ENCODE measurements around the gene PLCB3. TPM values are rescaled to one million over a fixed set of nuclear protein-coding genes. Genes with fewer than 3 reads are reported as not detected.

Gene PLCB3
- total RNA-seq, 2 donors from 2014 or later: 86.9 to 108 TPM

- peaks cover 23% of the 10 kb centered on the region for H3K4me1 ChIP-seq
- no peaks in the 10 kb centered on the region for H3K9me3 ChIP-seq
- no peak for DNase-seq
- intact Hi-C loops (cut with DNase I): no loop called here
- no peak for TF ChIP-seq CTCF (IDR thresholded peaks at IDR 0.05)
- no peak overlapping the region for H3K4me3 ChIP-seq
- H3K27me3 ChIP-seq: peaks cover 78% of the 10 kb centered on the region
- no peaks in the 10 kb centered on the region for H3K36me3 ChIP-seq
- no peak overlapping the region for H3K9ac ChIP-seq (ENCODE audit: low read depth in 2 of 2, low read length in 2 of 2)
- no peak overlapping the region for H3K27ac ChIP-seq
These were observed 44.9 kb downstream of the PLCB3 start for GRCh38 chr11:64296236-64296635.

- Histone ChIP-seq H3K36me3 (no peaks in the 10 kb centered on the region), H3K4me3 (no peak overlapping the region), H3K27ac (no peak overlapping the region), H3K9me3 (no peaks in the 10 kb centered on the region), H3K27me3 (peaks cover 70% of the 10 kb centered on the region), H3K4me1 (peaks cover 22% of the 10 kb centered on the region), H3K9ac (ENCODE audit: low read depth in 2 of 2, low read length in 2 of 2) (peak overlapping the region in 1 of 2 donors; percentile 55)
- no peak for TF ChIP-seq CTCF (IDR thresholded peaks at IDR 0.05)
- intact Hi-C loops (cut with DNase I): no loop called here
- no peak for DNase-seq
These were observed 45.7 kb downstream of the PLCB3 start for GRCh38 chr11:64296830-64297698.

GRCh38 chr11:64297699-64298358 lies 46.5 kb downstream of the PLCB3 start:
- Histone ChIP-seq H3K9me3 (no peaks in the 10 kb centered on the region), H3K4me1 (peaks cover 19% of the 10 kb centered on the region)
- intact Hi-C loops (cut with DNase I): no loop called here

DNA sequence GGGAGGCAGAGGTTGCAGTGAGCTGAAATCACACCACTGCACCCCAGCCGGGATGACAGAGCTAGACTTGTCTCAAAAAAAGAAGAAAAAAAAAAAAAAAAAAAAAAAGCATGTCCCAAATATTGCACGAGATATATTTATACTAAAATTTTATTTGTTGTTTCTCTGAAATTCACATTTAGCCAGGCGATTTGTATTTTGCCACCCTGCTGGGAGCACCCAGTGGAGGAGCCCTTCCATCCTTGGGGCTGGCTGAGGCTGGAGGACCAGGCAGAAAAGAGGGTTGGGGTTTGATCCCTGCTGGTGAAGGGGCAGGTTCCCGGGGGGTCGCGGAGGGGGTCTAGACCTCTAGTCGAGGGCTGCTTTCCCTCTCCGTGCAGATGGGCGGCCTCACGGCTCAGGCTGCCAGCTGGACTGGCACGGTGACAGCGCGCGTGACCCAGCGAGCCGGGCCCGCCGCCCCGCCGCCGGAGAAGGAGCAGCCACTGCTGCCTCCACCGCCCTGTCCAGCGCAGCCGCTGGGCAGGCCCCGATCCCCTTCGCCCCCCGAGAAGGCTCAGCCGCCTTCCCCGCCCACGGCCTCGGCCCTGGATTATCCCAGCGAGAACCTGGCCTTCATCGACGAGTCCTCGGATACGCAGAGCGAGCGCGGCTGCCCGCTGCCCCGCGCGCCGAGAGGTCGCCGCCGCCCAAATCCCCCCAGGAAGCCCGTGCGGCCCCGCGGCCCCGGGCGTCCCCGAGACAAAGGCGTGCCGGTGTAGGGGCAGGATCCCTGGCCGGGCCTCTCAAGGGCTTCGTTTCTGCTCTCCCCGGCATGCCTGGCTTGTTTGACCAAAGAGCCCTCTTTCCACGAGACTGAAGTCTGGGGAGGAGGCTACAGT lies 47.9 kb downstream of the PLCB3 start:
- Histone ChIP-seq H3K27me3 (peaks cover 55% of the 10 kb centered on the region), H3K4me3 (peak overlapping the region; percentile 27), H3K4me1 (peaks cover 19% of the 10 kb centered on the region), H3K27ac (no peak overlapping the region), H3K9me3 (no peaks in the 10 kb centered on the region), H3K9ac (ENCODE audit: low read depth in 2 of 2, low read length in 2 of 2) (no peak overlapping the region), H3K36me3 (no peaks in the 10 kb centered on the region)
- DNase-seq: peak; percentile 65
- intact Hi-C loops (cut with DNase I): no loop called here
- TF ChIP-seq CTCF (IDR thresholded peaks at IDR 0.05): no peak

More at GRCh38 chr11:64297699-64298358, 46.5 kb downstream of the PLCB3 start:
- peaks cover 62% of the 10 kb centered on the region for H3K27me3 ChIP-seq
- H3K4me3 ChIP-seq: no peak overlapping the region
- H3K9ac ChIP-seq (ENCODE audit: low read depth in 2 of 2, low read length in 2 of 2): peak overlapping the region in 1 of 2 donors; percentile 55
- no peak for TF ChIP-seq CTCF (IDR thresholded peaks at IDR 0.05)
- H3K27ac ChIP-seq: no peak overlapping the region
- no peaks in the 10 kb centered on the region for H3K36me3 ChIP-seq
- DNase-seq: no peak
